ENCODE measurements around the gene SANBR.

SANBR gene

DNA sequence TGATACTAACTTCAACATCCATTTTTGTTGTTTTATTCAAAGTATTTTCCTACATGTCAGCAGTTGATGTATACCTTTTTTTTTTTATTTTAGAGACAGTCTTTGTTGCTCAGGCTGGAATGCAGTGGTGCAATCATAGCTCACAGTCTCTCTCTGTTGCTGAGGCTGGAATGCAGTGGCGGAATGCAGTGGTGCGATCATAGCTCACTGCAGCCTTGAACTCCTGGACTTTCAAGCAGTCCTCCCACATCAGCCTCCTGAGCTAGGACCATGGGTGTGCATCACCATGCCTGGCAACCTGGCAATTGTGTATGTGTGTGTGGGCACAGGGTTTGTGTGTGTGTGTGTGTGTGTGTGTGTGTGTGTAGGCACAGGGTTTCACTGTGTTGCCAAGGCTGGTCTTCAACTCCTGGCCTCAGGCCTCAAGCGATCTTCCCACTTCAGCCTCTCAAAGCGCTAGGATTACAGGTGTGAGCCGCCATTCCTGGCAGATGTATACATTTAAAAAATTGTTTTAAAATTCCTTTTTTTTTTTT is 24.8 kb downstream of the SANBR start:
- no peak for DNase-seq (ENCODE audit: low spot score)

- DNase-seq (ENCODE audit: low spot score), result no peak
Measured at GRCh38 chr2:61091485-61091884, 25.8 kb downstream of the SANBR start.

DNA sequence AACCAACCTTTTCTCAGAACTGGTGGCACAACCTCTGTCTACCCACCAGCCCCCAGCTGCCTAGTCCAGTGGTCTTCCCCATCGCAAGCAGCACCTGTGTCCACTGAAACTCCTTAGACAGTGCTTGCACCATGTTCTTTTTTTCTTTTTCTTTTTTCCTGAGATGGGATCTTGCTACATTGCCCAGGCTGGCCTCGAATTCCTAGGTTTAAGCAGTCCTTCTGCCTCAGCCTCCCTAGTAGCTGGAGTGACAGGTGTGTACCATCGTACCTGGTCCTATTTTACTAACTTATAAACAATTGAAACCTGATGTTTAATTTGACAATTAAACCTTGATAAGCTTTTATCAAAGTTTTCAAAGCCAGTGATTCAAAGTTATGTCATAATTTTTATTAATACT is 30.8 kb downstream of the SANBR start:
- DNase-seq (ENCODE audit: low spot score), result no peak

DNA sequence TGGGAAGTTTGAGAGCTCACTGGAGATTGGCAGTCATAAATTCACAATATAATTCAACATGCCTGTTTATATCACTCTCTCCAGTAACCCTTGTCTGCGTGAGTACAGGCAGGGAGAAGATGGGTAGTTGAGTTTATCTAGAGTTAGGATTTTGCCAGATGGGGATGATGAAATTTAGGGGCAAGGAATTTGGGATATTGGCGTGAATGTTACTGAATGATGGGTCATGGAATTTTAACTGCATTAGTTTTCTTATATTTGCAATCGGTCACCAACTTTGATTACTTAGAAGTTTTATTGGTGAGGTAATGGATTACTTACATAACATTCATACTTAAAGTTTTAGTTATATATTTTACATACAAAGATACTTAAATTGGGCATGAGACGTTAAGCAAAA is 35.1 kb downstream of the SANBR start:
- no peak for DNase-seq (ENCODE audit: low spot score)

GRCh38 chr2:61109291-61109690 is 43.6 kb downstream of the SANBR start:
- DNase-seq (ENCODE audit: low spot score), result no peak

DNA sequence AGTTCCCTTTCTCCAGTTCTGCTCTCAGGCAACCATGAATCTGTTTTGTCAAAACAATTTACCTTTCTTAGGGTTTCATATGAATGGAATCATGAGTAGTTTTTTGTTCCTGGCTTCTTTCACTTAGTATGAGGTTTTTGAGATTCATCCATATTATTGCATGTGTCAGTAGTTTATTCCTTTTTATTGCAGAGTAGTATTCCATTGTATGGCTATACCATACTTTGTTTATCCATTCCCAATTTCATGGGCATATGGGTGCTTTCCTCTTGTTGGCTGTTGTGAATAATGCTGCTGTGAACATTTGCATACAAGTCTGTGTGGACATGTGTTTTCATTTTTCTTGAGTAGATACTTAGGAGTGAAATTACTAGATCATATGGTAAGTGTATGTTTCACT is 46.0 kb downstream of the SANBR start:
- DNase-seq (ENCODE audit: low spot score), result no peak

GRCh38 chr2:61114147-61114546 is 48.5 kb downstream of the SANBR start:
- DNase-seq (ENCODE audit: low spot score), result no peak

All from hematopoietic multipotent progenitor cell treated with erythropoietin and hydrocortisone succinate and interleukin-3 and kit ligand, for 15 days (in vitro differentiated cells).